ENCODE measurements around the gene OSBPL2. TPM values are rescaled to one million over a fixed set of nuclear protein-coding genes. Genes with fewer than 3 reads are reported as not detected.

OSBPL2 gene
- total and polyA plus RNA-seq, 9 of the 15 experiments (the other 6 are each of a cell fraction or from before 2014, with no cell fraction given), result 2.5 to 25.6 (median 14.1) TPM

DNA sequence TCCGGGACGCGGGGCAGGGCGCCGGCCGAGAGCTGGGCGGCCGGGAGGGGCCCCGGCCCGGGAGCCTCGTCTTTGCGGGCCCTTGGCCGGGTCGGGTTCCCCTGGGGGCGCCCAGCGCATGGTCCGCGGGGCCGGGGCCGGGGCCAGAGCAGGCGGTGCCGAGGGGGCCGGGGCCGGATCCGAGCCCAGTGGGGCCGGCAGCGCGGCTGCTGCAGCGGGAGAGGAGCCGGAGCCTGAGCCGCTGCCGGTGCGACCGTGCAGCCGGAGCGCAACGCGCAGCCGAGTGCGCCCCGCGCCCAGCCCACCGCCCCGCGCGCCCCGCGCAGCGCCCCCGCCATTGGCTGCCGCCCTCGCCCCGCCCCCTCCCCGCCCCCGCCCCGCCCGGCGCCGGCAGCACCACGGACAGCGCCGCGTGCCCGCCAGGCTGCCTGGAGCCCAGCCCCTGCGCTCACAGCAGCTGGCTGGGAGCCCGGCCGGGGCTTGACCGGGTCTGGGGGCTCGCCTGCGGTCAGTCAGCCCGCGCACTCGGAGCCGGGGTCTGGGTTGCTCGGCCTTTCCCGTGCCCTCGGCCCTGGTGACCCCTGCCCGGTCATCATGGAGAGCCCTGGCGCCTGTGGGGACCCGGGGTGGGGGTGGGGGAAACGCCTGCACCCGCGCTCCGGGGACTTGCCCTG lies 18.2 kb upstream of the OSBPL2 start, which contains the start of gene HRH3 (continued):
- TF ChIP-seq YY1 (IDR thresholded peaks at IDR 0.05; ENCODE audit: borderline replicate concordance in 1 of 3, control insufficient read depth in 1 of 3, extremely low read depth in 1 of 3, insufficient read depth in 3 of 3, insufficient read length in 1 of 3, insufficient replicate concordance in 2 of 3, low read depth in 1 of 3, low read length in 2 of 3), result peak in 2 of 3 experiments; percentile 14 to 22

DNA sequence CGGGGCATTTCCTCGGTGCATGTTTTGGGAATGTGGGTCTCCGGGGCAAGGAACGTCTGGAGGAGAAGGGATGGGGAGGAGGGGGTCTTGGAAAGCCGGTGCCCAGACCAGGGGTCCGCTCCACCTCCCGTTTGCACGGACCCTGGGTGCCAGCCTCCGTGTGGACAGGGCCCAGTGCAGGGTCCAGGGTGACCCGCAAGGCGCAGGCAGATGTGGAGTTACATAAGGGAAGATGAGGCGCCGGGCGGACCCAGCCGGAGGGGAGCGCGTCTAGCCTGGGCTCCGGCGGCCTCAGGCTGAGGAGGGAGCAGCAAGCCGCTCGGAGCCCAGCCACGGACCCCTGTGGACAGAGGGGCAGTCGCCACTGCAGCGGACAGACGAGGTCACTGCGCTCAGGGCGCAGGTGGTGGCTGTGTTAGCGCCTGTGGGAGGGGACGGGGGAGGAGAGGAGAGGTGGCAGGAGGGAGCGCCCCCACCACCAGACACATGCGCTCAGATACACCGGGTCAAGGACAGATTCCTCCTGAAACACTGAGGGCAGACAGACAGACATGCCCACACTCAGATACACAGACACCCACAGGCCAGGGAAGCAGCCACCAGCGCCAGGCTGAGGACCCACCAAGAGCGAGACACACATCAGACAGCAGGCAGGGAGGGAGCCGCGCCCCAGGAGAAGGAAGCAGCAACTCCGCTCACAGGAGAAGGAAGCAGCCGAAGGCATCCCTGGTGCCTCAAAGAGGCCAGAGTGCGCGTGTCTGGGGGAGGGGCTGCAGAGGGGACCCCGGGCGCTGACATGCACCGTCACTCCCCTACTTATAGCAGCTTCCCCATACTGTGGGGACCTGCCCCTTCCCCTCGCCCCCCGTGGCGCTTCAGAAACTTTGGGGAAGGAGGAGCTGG lies 17.4 kb upstream of the OSBPL2 start:
- Histone ChIP-seq H3K27me3 (ENCODE audit: control insufficient read depth in 2 of 2, insufficient read depth in 2 of 2, low read length in 2 of 2) (peaks cover 50 to 82% of the 10 kb centered on the region in 2 experiments; a peak in 4 of 5 replicates), H3K4me2 (ENCODE audit: insufficient read depth, low read length) (no peak overlapping the region), H3K4me3 (no peak overlapping the region), H3K9me1 (ENCODE audit: control insufficient read depth, insufficient read depth, low read length) (no peaks in the 10 kb centered on the region), H3K36me3 (ENCODE audit: control insufficient read depth, insufficient read depth, low read length) (no peaks in the 10 kb centered on the region), H3K9me3 (replicated peaks; ENCODE audit: control insufficient read depth, insufficient read depth, low read depth, low read length) (no peaks in the 10 kb centered on the region), H3K9ac (ENCODE audit: insufficient read depth in 1 of 2, low read depth in 2 of 2, low read length in 2 of 2) (no peak overlapping the region), H3K79me2 (ENCODE audit: control insufficient read depth, insufficient read depth, low read length) (no peaks in the 10 kb centered on the region), H3K27ac (ENCODE audit: extremely low read depth, low read depth, low read length) (no peak overlapping the region), H3K4me1 (replicated peaks in 1 of 2; ENCODE audit: control insufficient read depth in 2 of 2, insufficient read depth in 2 of 2, low read length in 2 of 2) (peaks cover 0 to 62% of the 10 kb centered on the region in 2 experiments; a peak in 2 of 5 replicates), H4K20me1 (replicated peaks; ENCODE audit: control insufficient read depth, insufficient read depth, low read length) (peaks cover 14% of the 10 kb centered on the region), H2AFZ (ENCODE audit: low read depth, low read length) (no peak overlapping the region)
- CTCF ChIA-PET (ENCODE audit: low intra/inter-chr PET ratio), result no interaction called here
- intact Hi-C loops (cut with micrococcal nuclease), result no loop called here
- FAIRE-seq (no peak), ATAC-seq (no peak), DNase-seq (ENCODE audit: extremely low read depth in 1 of 4, low spot score in 3 of 4) (no peak)
- POLR2A ChIA-PET, result interaction anchor here (1.0 kb wide), 1 partner anchor 13 kb away, joined by 3 read pairs; no protein-coding TSS in a partner anchor
- TF ChIP-seq EHMT2 (IDR thresholded peaks at IDR 0.05) (0 out of 2 replicates have a peak, but pooled peaks have one; percentile 0), ZKSCAN8 (CRISPR knock-in tag; IDR thresholded peaks at IDR 0.05) (no peak)
- BruUV-seq (replicated peaks), result no TSS peak
- WGBS (ENCODE audit: insufficient coverage, low coverage, missing lambda C conversion rate), result 10% methylated on average over 22 of the region's 46 CpGs
- in situ Hi-C loops (cut with MboI), result no loop called here

All from K562 (cell line).